ENCODE data around the gene CSMD2.

Gene CSMD2

DNA sequence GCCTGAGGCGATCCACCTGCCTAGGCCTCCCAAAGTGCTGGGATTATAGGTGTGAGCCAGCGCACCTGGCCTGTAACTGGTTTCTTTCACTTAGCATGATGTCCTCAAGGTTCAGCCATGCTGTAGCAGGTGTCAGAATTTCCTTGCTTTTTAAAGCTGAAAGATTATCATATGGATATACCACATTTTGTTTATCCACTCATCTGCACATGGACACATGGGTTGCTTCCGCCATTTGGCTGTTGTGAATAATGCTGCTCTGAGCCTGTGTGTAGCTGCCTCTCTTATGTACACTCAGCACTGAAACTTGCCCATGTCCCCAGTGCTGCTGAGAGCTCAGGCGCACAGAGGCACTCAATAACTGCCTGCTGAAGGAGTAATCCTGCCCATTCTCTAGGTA, 11.8 kb downstream of the CSMD2 start:
- Histone ChIP-seq H3K9me3 (replicated peaks; ENCODE audit: low read length) (no peaks in the 10 kb centered on the region), H3K27me3 (ENCODE audit: control insufficient read depth, insufficient read depth, low read length) (no peaks in the 10 kb centered on the region), H3K4me3 (ENCODE audit: low read length) (no peak overlapping the region), H3K4me2 (ENCODE audit: low read length) (no peak overlapping the region), H3K9ac (ENCODE audit: low read depth, low read length) (no peak overlapping the region), H3K4me1 (ENCODE audit: control insufficient read depth, insufficient read depth, low read length) (no peaks in the 10 kb centered on the region), H3K36me3 (ENCODE audit: insufficient read depth, low read length) (no peaks in the 10 kb centered on the region)

- Histone ChIP-seq H3K4me3 (ENCODE audit: low read length) (no peak overlapping the region), H3K27me3 (ENCODE audit: control insufficient read depth, insufficient read depth, low read length) (no peaks in the 10 kb centered on the region), H3K36me3 (ENCODE audit: insufficient read depth, low read length) (no peaks in the 10 kb centered on the region), H3K9ac (ENCODE audit: low read depth, low read length) (no peak overlapping the region), H3K4me2 (ENCODE audit: low read length) (no peak overlapping the region), H3K4me1 (ENCODE audit: control insufficient read depth, insufficient read depth, low read length) (no peaks in the 10 kb centered on the region), H3K9me3 (replicated peaks; ENCODE audit: low read length) (no peaks in the 10 kb centered on the region)
Observed at GRCh38 chr1:34149501-34149900, 15.5 kb downstream of the CSMD2 start.

DNA sequence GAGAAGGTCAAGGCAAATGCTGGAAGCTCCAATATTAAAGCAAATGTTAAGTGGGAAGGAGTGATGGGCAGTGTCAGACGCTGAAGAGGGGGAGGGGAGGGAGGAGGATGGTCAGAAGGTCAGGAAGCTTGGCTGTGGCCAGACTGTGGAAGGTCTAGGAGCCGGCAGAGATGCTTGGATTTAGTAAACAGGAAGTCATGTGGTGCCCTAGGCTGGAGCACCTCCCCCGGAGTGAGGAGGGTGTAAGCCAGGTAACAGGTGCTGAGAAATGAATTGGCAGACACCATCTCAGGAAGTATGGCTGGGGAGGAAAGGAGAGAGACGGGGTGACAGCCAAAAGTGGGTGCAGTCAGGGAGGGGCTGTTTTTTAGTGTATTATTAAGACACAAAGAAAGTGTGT, 17.7 kb downstream of the CSMD2 start:
- no peaks in the 10 kb centered on the region for H3K36me3 ChIP-seq (ENCODE audit: insufficient read depth, low read length)
- H3K27me3 ChIP-seq (ENCODE audit: control insufficient read depth, insufficient read depth, low read length): no peaks in the 10 kb centered on the region
- H3K4me3 ChIP-seq (ENCODE audit: low read length): no peak overlapping the region
- H3K4me1 ChIP-seq (ENCODE audit: control insufficient read depth, insufficient read depth, low read length): no peaks in the 10 kb centered on the region
- H3K9ac ChIP-seq (ENCODE audit: low read depth, low read length): no peak overlapping the region
- no peaks in the 10 kb centered on the region for H3K9me3 ChIP-seq (replicated peaks; ENCODE audit: low read length)
- H3K4me2 ChIP-seq (ENCODE audit: low read length): no peak overlapping the region

DNA sequence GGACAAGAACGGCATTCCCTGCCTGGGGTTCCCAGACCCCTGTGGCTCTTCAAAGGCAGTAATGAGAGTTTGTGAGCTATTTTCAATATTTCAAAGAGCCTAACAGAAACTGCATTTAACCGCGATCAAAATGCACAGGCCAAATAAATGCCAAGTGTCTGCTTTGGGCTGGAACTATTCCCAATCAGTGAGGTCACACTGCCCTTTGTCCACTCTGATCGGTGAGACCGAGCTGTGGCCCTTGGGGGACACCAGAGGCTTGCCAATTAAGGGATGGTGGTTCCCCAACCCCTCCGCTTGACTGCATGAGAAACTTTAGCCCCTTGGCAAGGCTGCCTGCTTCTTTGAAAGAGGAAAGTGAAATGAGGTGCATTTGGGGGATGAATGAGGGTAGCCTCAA, 20.3 kb downstream of the CSMD2 start:
- Histone ChIP-seq H3K9me3 (replicated peaks; ENCODE audit: low read length) (no peaks in the 10 kb centered on the region), H3K9ac (ENCODE audit: low read depth, low read length) (no peak overlapping the region), H3K36me3 (ENCODE audit: insufficient read depth, low read length) (no peaks in the 10 kb centered on the region), H3K4me3 (ENCODE audit: low read length) (no peak overlapping the region), H3K4me1 (ENCODE audit: control insufficient read depth, insufficient read depth, low read length) (no peaks in the 10 kb centered on the region), H3K4me2 (ENCODE audit: low read length) (no peak overlapping the region), H3K27me3 (ENCODE audit: control insufficient read depth, insufficient read depth, low read length) (no peaks in the 10 kb centered on the region)

DNA sequence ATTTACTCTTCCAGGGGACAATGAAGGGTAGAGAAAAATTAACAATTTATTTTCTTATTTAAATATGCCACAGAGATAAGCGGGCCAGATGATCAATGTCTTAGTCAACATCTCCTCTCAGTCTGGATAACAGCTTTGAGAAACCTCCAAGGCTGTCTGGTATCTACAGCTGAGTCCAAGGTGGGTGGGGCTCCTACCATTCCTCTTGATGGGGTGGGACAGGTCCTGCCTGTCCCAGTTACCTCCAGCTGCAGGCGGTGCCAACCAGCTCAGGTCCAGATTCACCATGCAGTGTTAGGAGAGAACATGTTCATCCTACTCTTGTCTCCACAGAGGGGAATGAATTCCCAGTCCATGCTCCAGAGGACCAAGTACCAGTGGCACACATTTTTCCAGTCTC, 21.1 kb downstream of the CSMD2 start:
- H3K9ac ChIP-seq (ENCODE audit: low read depth, low read length): no peak overlapping the region
- no peaks in the 10 kb centered on the region for H3K4me1 ChIP-seq (ENCODE audit: control insufficient read depth, insufficient read depth, low read length)
- no peak overlapping the region for H3K4me3 ChIP-seq (ENCODE audit: low read length)
- H3K27me3 ChIP-seq (ENCODE audit: control insufficient read depth, insufficient read depth, low read length): no peaks in the 10 kb centered on the region
- no peaks in the 10 kb centered on the region for H3K36me3 ChIP-seq (ENCODE audit: insufficient read depth, low read length)
- no peak overlapping the region for H3K4me2 ChIP-seq (ENCODE audit: low read length)
- H3K9me3 ChIP-seq (replicated peaks; ENCODE audit: low read length): no peaks in the 10 kb centered on the region

DNA sequence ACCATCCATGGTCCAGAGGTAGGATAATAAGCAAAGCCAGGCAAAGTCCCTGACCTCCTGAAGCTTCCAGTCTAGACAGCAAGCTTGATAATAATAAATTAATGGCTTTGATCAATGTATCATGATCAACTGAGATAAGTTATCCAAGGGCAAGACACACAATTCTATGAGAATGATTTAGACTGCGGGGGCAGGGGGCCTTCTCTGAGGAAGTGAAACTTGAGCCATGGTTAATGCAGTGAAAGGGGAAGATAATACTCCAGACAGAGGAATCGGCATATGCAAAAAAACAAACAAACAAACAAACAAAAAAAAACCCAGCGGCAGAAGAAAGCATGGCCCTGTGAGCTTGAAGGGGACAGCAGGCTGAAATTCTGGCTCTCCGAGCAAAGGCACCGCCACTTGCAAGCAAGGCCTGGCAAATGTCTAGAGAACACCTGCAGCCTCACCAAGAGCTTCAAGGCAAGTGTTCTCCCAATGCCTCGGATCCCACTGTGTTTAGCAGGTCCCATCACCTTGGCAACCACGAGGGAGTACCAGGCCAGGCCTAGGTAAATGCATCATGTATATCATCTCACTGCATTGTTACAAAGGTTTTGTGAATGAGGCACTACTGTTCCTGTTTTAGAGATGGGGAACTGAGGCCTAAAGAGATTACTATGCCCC, 24.9 kb downstream of the CSMD2 start:
- H3K9me3 ChIP-seq (replicated peaks; ENCODE audit: low read length): no peaks in the 10 kb centered on the region
- no peak overlapping the region for H3K9ac ChIP-seq (ENCODE audit: low read depth, low read length)
- no peaks in the 10 kb centered on the region for H3K4me1 ChIP-seq (ENCODE audit: control insufficient read depth, insufficient read depth, low read length)
- no peaks in the 10 kb centered on the region for H3K36me3 ChIP-seq (ENCODE audit: insufficient read depth, low read length)
- no peaks in the 10 kb centered on the region for H3K27me3 ChIP-seq (ENCODE audit: control insufficient read depth, insufficient read depth, low read length)
- H3K4me2 ChIP-seq (ENCODE audit: low read length): no peak overlapping the region
- H3K4me3 ChIP-seq (ENCODE audit: low read length): no peak overlapping the region

- Histone ChIP-seq H3K4me1 (ENCODE audit: control insufficient read depth, insufficient read depth, low read length) (no peaks in the 10 kb centered on the region), H3K36me3 (ENCODE audit: insufficient read depth, low read length) (no peaks in the 10 kb centered on the region), H3K9me3 (replicated peaks; ENCODE audit: low read length) (no peaks in the 10 kb centered on the region), H3K9ac (ENCODE audit: low read depth, low read length) (no peak overlapping the region), H3K4me2 (ENCODE audit: low read length) (no peak overlapping the region), H3K27me3 (ENCODE audit: control insufficient read depth, insufficient read depth, low read length) (no peaks in the 10 kb centered on the region), H3K4me3 (ENCODE audit: low read length) (no peak overlapping the region)
Observed at GRCh38 chr1:34137411-34137810, 27.6 kb downstream of the CSMD2 start.

- no peaks in the 10 kb centered on the region for H3K27me3 ChIP-seq (ENCODE audit: control insufficient read depth, insufficient read depth, low read length)
- H3K4me1 ChIP-seq (ENCODE audit: control insufficient read depth, insufficient read depth, low read length): no peaks in the 10 kb centered on the region
- no peaks in the 10 kb centered on the region for H3K9me3 ChIP-seq (replicated peaks; ENCODE audit: low read length)
- H3K4me2 ChIP-seq (ENCODE audit: low read length): no peak overlapping the region
- no peak overlapping the region for H3K4me3 ChIP-seq (ENCODE audit: low read length)
- H3K36me3 ChIP-seq (ENCODE audit: insufficient read depth, low read length): no peaks in the 10 kb centered on the region
- no peak overlapping the region for H3K9ac ChIP-seq (ENCODE audit: low read depth, low read length)
Observed at GRCh38 chr1:34132161-34132420, 32.9 kb downstream of the CSMD2 start.

DNA sequence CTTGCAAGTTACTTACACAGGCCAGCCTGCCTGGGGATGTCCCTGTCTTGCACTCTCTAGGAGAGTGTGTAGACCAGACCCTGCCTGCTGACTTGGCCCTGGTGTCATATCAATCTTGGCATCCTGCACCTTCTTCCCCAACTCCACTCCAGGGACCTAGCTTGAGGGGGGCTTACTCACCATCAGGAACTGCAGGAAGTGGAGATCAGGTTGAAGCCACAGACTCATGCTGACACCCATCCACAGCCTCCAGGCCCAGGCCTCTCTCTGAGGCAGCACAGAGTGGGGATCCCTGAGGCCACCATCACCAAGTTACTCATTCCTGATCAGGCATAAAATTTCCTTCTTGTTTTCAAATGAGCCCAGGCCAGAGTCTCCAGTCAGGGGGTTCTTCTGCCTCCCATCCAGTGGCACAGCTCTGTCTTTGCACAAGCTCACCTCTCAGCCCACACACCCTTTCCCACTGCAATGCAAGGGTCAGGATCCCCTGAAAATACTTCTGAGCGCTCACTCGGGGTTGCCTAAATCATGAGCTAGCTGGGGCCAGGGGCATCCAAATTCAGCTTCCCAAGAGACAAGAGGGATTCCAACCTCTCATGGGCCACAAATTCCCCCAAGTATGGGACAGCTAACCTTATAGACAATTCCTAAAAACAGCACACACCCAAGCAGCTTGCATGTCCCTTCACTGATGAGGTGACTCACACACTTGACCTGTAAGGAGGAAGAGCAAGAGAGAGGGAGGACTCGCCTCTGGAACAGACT, 33.5 kb downstream of the CSMD2 start:
- no peak overlapping the region for H3K9ac ChIP-seq (ENCODE audit: low read depth, low read length)
- H3K4me1 ChIP-seq (ENCODE audit: control insufficient read depth, insufficient read depth, low read length): no peaks in the 10 kb centered on the region
- H3K4me3 ChIP-seq (ENCODE audit: low read length): no peak overlapping the region
- no peaks in the 10 kb centered on the region for H3K9me3 ChIP-seq (replicated peaks; ENCODE audit: low read length)
- no peak overlapping the region for H3K4me2 ChIP-seq (ENCODE audit: low read length)
- no peaks in the 10 kb centered on the region for H3K36me3 ChIP-seq (ENCODE audit: insufficient read depth, low read length)
- H3K27me3 ChIP-seq (ENCODE audit: control insufficient read depth, insufficient read depth, low read length): no peaks in the 10 kb centered on the region

DNA sequence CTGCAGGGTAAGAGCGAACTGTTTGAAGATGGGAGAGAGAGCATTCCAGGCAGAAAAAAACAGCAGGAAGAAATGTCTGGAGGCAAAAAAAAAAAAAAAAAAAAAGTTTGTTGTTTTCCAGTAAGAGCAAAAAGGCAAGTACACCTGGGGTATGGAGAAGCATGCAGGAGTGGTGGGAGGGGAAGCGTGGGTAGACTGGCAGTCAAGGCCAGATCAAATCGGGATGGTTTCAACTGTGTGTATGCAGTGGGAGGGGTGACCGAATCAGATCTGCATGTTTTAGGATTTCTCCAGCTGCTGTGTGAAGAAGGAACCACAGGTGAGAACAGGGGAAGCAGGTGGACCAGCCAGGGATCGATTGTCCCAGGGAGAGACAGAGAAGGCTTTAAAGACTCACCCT, 34.7 kb downstream of the CSMD2 start:
- no peak overlapping the region for H3K4me3 ChIP-seq (ENCODE audit: low read length)
- H3K36me3 ChIP-seq (ENCODE audit: insufficient read depth, low read length): no peaks in the 10 kb centered on the region
- H3K4me1 ChIP-seq (ENCODE audit: control insufficient read depth, insufficient read depth, low read length): no peaks in the 10 kb centered on the region
- H3K27me3 ChIP-seq (ENCODE audit: control insufficient read depth, insufficient read depth, low read length): no peaks in the 10 kb centered on the region
- H3K9me3 ChIP-seq (replicated peaks; ENCODE audit: low read length): no peaks in the 10 kb centered on the region
- H3K9ac ChIP-seq (ENCODE audit: low read depth, low read length): no peak overlapping the region
- no peak overlapping the region for H3K4me2 ChIP-seq (ENCODE audit: low read length)

- H3K4me2 ChIP-seq (ENCODE audit: low read length): no peak overlapping the region
- H3K36me3 ChIP-seq (ENCODE audit: insufficient read depth, low read length): no peaks in the 10 kb centered on the region
- H3K9me3 ChIP-seq (replicated peaks; ENCODE audit: low read length): no peaks in the 10 kb centered on the region
- H3K9ac ChIP-seq (ENCODE audit: low read depth, low read length): no peak overlapping the region
- H3K4me1 ChIP-seq (ENCODE audit: control insufficient read depth, insufficient read depth, low read length): no peaks in the 10 kb centered on the region
- H3K27me3 ChIP-seq (ENCODE audit: control insufficient read depth, insufficient read depth, low read length): no peaks in the 10 kb centered on the region
- H3K4me3 ChIP-seq (ENCODE audit: low read length): no peak overlapping the region
Observed at GRCh38 chr1:34129630-34130029, 35.4 kb downstream of the CSMD2 start.

- no peaks in the 10 kb centered on the region for H3K36me3 ChIP-seq (ENCODE audit: insufficient read depth, low read length)
- H3K4me1 ChIP-seq (ENCODE audit: control insufficient read depth, insufficient read depth, low read length): no peaks in the 10 kb centered on the region
- no peak overlapping the region for H3K4me2 ChIP-seq (ENCODE audit: low read length)
- no peak overlapping the region for H3K4me3 ChIP-seq (ENCODE audit: low read length)
- H3K9me3 ChIP-seq (replicated peaks; ENCODE audit: low read length): no peaks in the 10 kb centered on the region
- no peaks in the 10 kb centered on the region for H3K27me3 ChIP-seq (ENCODE audit: control insufficient read depth, insufficient read depth, low read length)
- no peak overlapping the region for H3K9ac ChIP-seq (ENCODE audit: low read depth, low read length)
Observed at GRCh38 chr1:34128186-34128889, 36.7 kb downstream of the CSMD2 start.

Measured in skeletal muscle satellite cell (primary cell).